Measurements from ENCODE around the gene PPM1L.

Gene PPM1L

DNA sequence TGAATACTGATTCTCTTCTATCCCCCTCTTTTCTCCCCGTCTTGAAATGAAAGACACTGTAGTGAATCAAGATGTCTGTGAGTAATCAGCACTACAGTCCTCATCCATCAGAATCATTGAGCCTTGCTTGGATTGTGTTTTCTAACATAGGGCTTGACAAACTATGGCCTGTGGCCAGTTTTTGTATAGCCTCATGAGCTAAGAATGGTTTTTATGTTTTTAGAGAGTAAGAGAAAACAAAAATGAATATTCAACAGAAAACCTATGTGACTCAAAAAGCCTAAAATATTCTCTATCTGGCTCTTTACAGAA lies 55.2 kb downstream of the PPM1L start:
- peaks cover 8% of the 10 kb centered on the region; the same call in 1 of the 2 replicates for H3K4me1 ChIP-seq (ENCODE audit: insufficient read depth, low read length)
- no peaks in the 10 kb centered on the region for H3K27me3 ChIP-seq (ENCODE audit: insufficient read depth, low read length)
- H3K36me3 ChIP-seq (ENCODE audit: insufficient read depth, low read depth, low read length) = no peaks in the 10 kb centered on the region
- no peak overlapping the region for H3K9ac ChIP-seq (ENCODE audit: low read depth, low read length)
- H3K27ac ChIP-seq (ENCODE audit: low read length) = no peak overlapping the region
- H3K9me3 ChIP-seq (ENCODE audit: insufficient read depth, low read depth, low read length) = no peaks in the 10 kb centered on the region
- no peak overlapping the region for H3K4me3 ChIP-seq (ENCODE audit: low read length)

DNA sequence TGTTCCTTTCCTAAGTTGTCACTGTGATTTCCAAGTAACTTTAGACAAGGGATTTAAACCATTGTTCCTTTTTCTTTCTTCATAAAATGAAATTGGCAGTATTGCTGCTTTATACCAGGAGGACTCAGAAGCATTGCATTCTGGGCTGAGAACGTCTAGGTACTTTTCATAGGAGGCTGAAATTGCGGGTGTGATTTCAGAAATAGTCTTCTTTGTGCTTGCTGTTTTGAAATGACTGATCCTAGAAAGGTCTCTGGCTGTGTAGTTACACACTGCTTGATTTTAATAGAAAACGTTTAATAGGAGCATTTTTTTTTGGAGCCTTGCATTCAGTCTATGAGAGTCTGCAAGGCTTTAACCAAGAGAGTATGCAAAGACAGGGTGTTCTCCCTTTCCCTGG lies 56.3 kb downstream of the PPM1L start:
- H3K27ac ChIP-seq (ENCODE audit: low read length) = no peak overlapping the region
- peaks cover 8% of the 10 kb centered on the region; the same call in 1 of the 2 replicates for H3K4me1 ChIP-seq (ENCODE audit: insufficient read depth, low read length)
- no peak overlapping the region for H3K9ac ChIP-seq (ENCODE audit: low read depth, low read length)
- H3K27me3 ChIP-seq (ENCODE audit: insufficient read depth, low read length) = no peaks in the 10 kb centered on the region
- no peak overlapping the region for H3K4me3 ChIP-seq (ENCODE audit: low read length)
- H3K36me3 ChIP-seq (ENCODE audit: insufficient read depth, low read depth, low read length) = no peaks in the 10 kb centered on the region
- H3K9me3 ChIP-seq (ENCODE audit: insufficient read depth, low read depth, low read length) = no peaks in the 10 kb centered on the region

DNA sequence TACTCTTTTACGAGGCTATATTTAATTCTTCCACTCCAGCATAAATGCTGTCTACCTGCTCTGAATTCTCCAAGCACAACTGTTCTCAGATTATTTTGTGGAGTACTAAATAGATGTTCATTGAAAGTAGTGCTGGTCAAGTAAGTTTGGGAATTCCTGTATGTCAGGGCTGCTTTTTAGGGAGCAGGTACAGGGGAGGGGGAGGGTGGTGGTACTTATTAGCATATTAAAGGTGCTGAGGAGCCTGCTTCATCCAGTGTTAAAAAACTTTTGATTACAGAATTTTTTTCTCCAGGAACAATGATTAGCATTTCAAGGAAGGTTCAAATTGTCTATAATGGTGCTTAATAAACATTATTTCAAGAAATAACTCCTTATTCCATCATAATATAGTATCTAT lies 59.2 kb downstream of the PPM1L start:
- Histone ChIP-seq H3K4me3 (ENCODE audit: low read length) (no peak overlapping the region), H3K36me3 (ENCODE audit: insufficient read depth, low read depth, low read length) (no peaks in the 10 kb centered on the region), H3K4me1 (ENCODE audit: insufficient read depth, low read length) (peaks cover 8% of the 10 kb centered on the region; the same call in 1 of the 2 replicates), H3K9ac (ENCODE audit: low read depth, low read length) (no peak overlapping the region), H3K9me3 (ENCODE audit: insufficient read depth, low read depth, low read length) (no peaks in the 10 kb centered on the region), H3K27ac (ENCODE audit: low read length) (no peak overlapping the region), H3K27me3 (ENCODE audit: insufficient read depth, low read length) (no peaks in the 10 kb centered on the region)

DNA sequence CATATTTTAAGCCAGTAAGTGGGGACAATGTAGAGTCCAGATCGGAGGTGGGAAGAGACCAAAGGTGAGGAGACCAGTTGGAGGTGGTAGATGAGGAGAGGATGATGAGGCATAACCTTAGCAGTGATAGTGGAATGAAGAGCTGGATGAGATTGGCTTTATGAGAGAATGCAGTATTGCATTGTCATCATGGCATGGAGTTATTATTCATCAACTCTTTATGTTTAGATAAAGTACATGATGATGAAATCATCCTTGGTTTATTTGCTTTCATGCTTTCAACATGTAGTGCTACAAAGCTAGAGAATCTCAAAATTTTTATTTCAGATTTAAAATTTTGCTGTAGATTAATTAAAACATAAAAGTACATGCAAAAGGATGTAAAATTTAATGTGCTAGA lies 64.0 kb downstream of the PPM1L start:
- Histone ChIP-seq H3K36me3 (ENCODE audit: insufficient read depth, low read depth, low read length) (no peaks in the 10 kb centered on the region), H3K4me3 (ENCODE audit: low read length) (no peak overlapping the region), H3K9me3 (ENCODE audit: insufficient read depth, low read depth, low read length) (no peaks in the 10 kb centered on the region), H3K9ac (ENCODE audit: low read depth, low read length) (no peak overlapping the region), H3K27me3 (ENCODE audit: insufficient read depth, low read length) (no peaks in the 10 kb centered on the region), H3K27ac (ENCODE audit: low read length) (no peak overlapping the region), H3K4me1 (ENCODE audit: insufficient read depth, low read length) (peaks cover 7% of the 10 kb centered on the region; the same call in 1 of the 2 replicates)

DNA sequence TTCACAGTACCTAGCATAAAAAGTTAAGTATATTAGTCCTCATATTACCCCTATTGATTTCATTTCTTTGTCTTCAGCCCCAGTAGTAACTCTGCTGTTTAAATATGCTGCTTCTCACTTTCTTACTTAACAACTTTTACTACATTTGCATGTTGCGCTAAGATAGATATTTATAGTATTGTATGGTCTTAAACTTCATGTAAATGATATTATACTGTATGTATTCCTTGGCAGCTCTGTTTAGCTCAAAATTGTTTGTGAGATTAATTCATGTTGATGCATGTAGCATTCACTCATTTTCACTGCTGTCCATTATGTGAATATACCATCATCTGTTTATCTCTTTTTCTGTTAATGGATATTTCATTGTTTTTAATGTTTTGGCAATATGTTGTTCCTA lies 64.4 kb downstream of the PPM1L start:
- Histone ChIP-seq H3K27me3 (ENCODE audit: insufficient read depth, low read length) (no peaks in the 10 kb centered on the region), H3K4me1 (ENCODE audit: insufficient read depth, low read length) (peaks cover 3% of the 10 kb centered on the region; the same call in 1 of the 2 replicates), H3K27ac (ENCODE audit: low read length) (no peak overlapping the region), H3K4me3 (ENCODE audit: low read length) (no peak overlapping the region), H3K36me3 (ENCODE audit: insufficient read depth, low read depth, low read length) (no peaks in the 10 kb centered on the region), H3K9ac (ENCODE audit: low read depth, low read length) (no peak overlapping the region), H3K9me3 (ENCODE audit: insufficient read depth, low read depth, low read length) (no peaks in the 10 kb centered on the region)

DNA sequence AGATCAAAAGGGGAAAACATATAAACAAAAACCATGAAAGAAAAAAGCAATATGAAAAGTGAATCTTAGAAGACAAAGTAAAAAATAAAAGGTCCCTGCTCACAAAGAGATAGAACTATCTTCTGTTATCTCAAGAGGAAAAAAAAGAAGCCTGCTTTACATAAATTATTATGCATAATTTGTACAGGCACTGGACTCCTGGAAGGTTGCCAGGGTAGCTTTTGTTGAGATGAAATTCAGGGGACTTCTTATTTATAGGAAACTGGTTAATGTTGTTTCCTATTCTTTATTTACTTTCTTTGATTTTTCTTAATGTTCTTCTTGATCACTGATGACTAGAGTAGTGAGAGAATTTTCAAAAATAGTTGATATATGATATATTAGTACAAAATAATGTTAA lies 66.9 kb downstream of the PPM1L start:
- Histone ChIP-seq H3K9me3 (ENCODE audit: insufficient read depth, low read depth, low read length) (no peaks in the 10 kb centered on the region), H3K27ac (ENCODE audit: low read length) (no peak overlapping the region), H3K4me1 (ENCODE audit: insufficient read depth, low read length) (no peaks in the 10 kb centered on the region), H3K27me3 (ENCODE audit: insufficient read depth, low read length) (no peaks in the 10 kb centered on the region), H3K36me3 (ENCODE audit: insufficient read depth, low read depth, low read length) (no peaks in the 10 kb centered on the region), H3K9ac (ENCODE audit: low read depth, low read length) (no peak overlapping the region), H3K4me3 (ENCODE audit: low read length) (no peak overlapping the region)

DNA sequence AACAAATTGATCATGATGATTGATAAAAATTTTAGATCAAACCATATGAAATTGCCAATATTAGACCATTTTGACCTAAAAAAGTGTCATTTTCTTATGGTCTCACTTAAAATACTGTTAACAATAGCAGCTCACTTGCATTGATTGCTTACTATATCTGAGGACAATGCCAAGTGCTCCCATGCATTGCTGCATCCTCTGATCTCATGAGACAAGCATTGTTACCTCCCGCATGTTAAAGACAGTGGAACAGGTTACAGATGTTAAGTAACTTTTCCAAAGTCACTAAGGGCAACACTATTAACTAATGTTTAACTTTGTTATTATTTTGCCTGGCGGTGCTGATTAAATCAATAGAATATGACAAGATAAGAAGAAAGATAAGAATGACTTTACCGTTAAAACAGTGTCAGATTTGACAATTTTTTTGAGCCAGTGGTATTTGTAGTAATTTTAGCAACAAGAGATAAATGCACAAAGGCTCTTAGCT lies 69.3 kb downstream of the PPM1L start:
- no peaks in the 10 kb centered on the region for H3K27me3 ChIP-seq (ENCODE audit: insufficient read depth, low read length)
- no peak overlapping the region for H3K4me3 ChIP-seq (ENCODE audit: low read length)
- no peaks in the 10 kb centered on the region for H3K9me3 ChIP-seq (ENCODE audit: insufficient read depth, low read depth, low read length)
- no peak overlapping the region for H3K27ac ChIP-seq (ENCODE audit: low read length)
- no peak overlapping the region for H3K9ac ChIP-seq (ENCODE audit: low read depth, low read length)
- no peaks in the 10 kb centered on the region for H3K4me1 ChIP-seq (ENCODE audit: insufficient read depth, low read length)
- H3K36me3 ChIP-seq (ENCODE audit: insufficient read depth, low read depth, low read length) = no peaks in the 10 kb centered on the region

DNA sequence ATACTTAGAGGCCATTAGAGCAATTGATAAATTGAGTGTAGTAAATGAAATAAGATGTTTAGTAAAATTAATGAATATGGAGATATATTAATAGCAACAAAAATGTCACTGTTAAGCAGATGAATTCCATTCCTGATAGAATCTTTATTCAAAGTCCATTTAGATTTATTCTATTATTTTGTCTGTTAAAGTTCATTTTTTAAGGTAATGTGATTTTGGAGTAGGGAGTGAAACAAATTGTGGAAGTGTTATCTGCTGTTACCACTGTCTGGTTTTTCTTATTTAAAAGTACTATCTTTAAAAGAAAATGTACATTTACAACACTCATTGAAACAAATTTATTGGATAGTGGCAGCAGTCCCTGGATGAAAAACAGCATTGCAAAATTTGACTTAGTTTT lies 70.4 kb downstream of the PPM1L start:
- no peak overlapping the region for H3K4me3 ChIP-seq (ENCODE audit: low read length)

DNA sequence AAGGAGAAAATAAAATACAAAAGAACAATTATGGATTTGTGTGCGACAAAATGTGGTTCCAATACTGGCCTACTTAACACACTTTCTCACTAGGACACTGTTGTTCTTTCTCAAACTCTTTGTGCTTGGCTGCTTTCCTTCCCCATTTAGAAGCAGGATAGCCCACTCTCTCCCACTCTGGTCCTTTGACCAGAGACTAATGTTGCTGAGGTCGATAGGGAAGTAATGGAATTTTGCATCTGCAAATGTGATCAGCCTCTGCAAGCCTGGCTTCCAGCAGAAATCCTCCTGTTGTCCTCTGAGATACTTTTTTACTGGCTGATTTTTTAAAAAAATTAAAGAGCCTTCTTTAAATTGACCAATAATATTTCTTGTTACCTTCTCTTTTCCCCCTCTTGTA lies 71.0 kb downstream of the PPM1L start:
- Histone ChIP-seq H3K9ac (ENCODE audit: low read depth, low read length) (no peak overlapping the region), H3K4me3 (ENCODE audit: low read length) (no peak overlapping the region), H3K4me1 (ENCODE audit: insufficient read depth, low read length) (no peaks in the 10 kb centered on the region), H3K36me3 (ENCODE audit: insufficient read depth, low read depth, low read length) (no peaks in the 10 kb centered on the region), H3K27me3 (ENCODE audit: insufficient read depth, low read length) (no peaks in the 10 kb centered on the region), H3K9me3 (ENCODE audit: insufficient read depth, low read depth, low read length) (no peaks in the 10 kb centered on the region), H3K27ac (ENCODE audit: low read length) (no peak overlapping the region)

More for the DNA sequence above, 70.4 kb downstream of the PPM1L start:
- no peak overlapping the region for H3K9ac ChIP-seq (ENCODE audit: low read depth, low read length)
- no peaks in the 10 kb centered on the region for H3K9me3 ChIP-seq (ENCODE audit: insufficient read depth, low read depth, low read length)
- no peaks in the 10 kb centered on the region for H3K4me1 ChIP-seq (ENCODE audit: insufficient read depth, low read length)
- H3K27ac ChIP-seq (ENCODE audit: low read length) = no peak overlapping the region
- no peaks in the 10 kb centered on the region for H3K36me3 ChIP-seq (ENCODE audit: insufficient read depth, low read depth, low read length)
- H3K27me3 ChIP-seq (ENCODE audit: insufficient read depth, low read length) = no peaks in the 10 kb centered on the region

DNA sequence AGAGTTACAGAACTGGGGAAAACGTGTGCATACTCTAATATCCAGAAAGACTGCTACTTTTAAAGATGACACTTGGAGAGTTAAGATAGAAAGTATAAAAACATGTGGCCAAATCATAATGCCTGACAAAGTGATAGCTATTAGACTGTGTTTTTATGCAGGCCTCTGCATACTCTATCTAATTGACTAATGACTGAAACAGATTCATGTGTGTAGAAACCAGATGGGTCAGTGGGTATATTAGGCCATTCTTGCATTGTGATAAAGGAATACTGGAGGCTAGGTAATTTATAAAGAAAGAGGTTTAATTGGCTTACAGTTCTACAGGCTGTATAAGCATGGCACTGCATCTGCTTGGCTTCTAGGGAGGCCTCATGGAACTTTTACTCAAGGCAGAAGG lies 71.5 kb downstream of the PPM1L start:
- H3K4me1 ChIP-seq (ENCODE audit: insufficient read depth, low read length) = no peaks in the 10 kb centered on the region
- no peak overlapping the region for H3K27ac ChIP-seq (ENCODE audit: low read length)
- H3K9ac ChIP-seq (ENCODE audit: low read depth, low read length) = no peak overlapping the region
- no peak overlapping the region for H3K4me3 ChIP-seq (ENCODE audit: low read length)
- no peaks in the 10 kb centered on the region for H3K9me3 ChIP-seq (ENCODE audit: insufficient read depth, low read depth, low read length)
- no peaks in the 10 kb centered on the region for H3K36me3 ChIP-seq (ENCODE audit: insufficient read depth, low read depth, low read length)
- H3K27me3 ChIP-seq (ENCODE audit: insufficient read depth, low read length) = no peaks in the 10 kb centered on the region

DNA sequence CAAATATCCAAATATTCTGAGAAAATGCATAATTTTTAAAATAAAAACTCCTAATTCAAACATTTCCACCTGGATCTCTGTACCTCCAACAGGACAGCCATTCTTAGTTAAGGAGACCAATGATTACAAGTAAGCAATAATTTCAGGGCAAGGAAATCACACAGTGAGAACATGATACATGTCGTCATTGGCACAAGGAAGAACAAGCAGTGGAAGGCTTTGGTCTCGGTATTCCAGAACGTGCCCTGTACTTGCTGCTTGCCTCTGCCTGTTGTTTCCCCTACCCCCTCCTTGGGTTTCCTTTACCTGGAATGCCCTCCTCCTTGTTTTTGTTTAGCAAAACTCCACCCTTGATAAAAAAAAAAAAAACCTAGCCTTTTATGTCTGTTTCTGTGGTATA lies 72.8 kb downstream of the PPM1L start:
- Histone ChIP-seq H3K4me3 (ENCODE audit: low read length) (no peak overlapping the region), H3K27ac (ENCODE audit: low read length) (no peak overlapping the region), H3K4me1 (ENCODE audit: insufficient read depth, low read length) (no peaks in the 10 kb centered on the region), H3K27me3 (ENCODE audit: insufficient read depth, low read length) (no peaks in the 10 kb centered on the region), H3K9me3 (ENCODE audit: insufficient read depth, low read depth, low read length) (no peaks in the 10 kb centered on the region), H3K9ac (ENCODE audit: low read depth, low read length) (no peak overlapping the region), H3K36me3 (ENCODE audit: insufficient read depth, low read depth, low read length) (no peaks in the 10 kb centered on the region)

DNA sequence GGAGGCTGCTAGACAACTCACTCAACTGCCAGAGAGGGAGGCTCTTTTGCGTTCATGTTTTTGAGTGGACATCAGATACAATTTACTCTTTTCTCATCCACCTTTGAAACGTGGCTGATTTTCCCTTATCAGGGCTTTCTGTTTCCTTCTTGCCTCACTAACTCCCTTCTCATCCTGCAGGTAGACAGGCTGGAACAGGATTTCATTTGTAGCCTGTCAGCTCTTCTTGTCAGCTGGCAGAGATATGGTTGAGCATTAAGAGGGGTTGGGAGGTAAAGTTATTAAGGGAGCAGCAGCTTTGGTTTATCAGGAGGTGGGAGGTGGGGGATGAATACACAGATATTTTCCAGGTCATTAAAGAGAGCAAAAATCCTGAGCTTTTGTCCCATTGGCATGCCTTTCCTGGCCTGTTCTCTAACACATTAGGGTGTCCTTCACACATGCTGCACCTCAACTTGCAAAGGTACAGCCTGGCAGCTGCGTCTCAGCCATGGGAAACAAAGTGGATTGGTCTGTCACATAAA lies 73.5 kb downstream of the PPM1L start:
- Histone ChIP-seq H3K9me3 (ENCODE audit: insufficient read depth, low read depth, low read length) (peaks cover 2% of the 10 kb centered on the region; the same call in 1 of the 2 replicates), H3K27ac (ENCODE audit: low read length) (no peak overlapping the region), H3K27me3 (ENCODE audit: insufficient read depth, low read length) (no peaks in the 10 kb centered on the region), H3K4me1 (ENCODE audit: insufficient read depth, low read length) (no peaks in the 10 kb centered on the region), H3K36me3 (ENCODE audit: insufficient read depth, low read depth, low read length) (no peaks in the 10 kb centered on the region), H3K4me3 (ENCODE audit: low read length) (no peak overlapping the region), H3K9ac (ENCODE audit: low read depth, low read length) (no peak overlapping the region)
